Neuron (in vitro differentiated cells): Measurements from ENCODE around the gene ATXN7.

Experiments used
- H2AFZ ChIP-seq: one replicate; pipeline ENCODE4 v1.6.1; 2013; ENCODE audit warnings: low read depth, mild to moderate bottlenecking, inconsistent platforms, low read length, moderate library complexity
- H3K27me3 ChIP-seq: one replicate; pipeline ENCODE4 v1.6.1; 2013; ENCODE audit warnings: low read length; ENCODE audit not compliant: insufficient read depth
- H3K36me3 ChIP-seq: one replicate; pipeline ENCODE4 v1.6.1; 2013; ENCODE audit warnings: low read length; ENCODE audit not compliant: insufficient read depth
- H3K4me1 ChIP-seq: one replicate; pipeline ENCODE4 v1.6.1; 2013; ENCODE audit warnings: low read length; ENCODE audit not compliant: insufficient read depth
- H3K4me3 ChIP-seq: 2 replicates; pipeline ENCODE4 v1.5.1; 2013; ENCODE audit warnings: mild to moderate bottlenecking, low read length, moderate library complexity
- H3K9me3 ChIP-seq: one replicate; pipeline ENCODE4 v1.6.1; 2013; ENCODE audit warnings: low read length

The ATXN7 gene

GRCh38 chr3:63981980-63982379 is 118.3 kb downstream of the ATXN7 start:
- H3K9me3 ChIP-seq, result no peaks in the 10 kb centered on the region
- H3K36me3 ChIP-seq, result peaks cover 45% of the 10 kb centered on the region
- no peak overlapping the region for H3K4me3 ChIP-seq
- peaks cover 4% of the 10 kb centered on the region for H3K4me1 ChIP-seq
- H2AFZ ChIP-seq, result no peak overlapping the region
- H3K27me3 ChIP-seq, result no peaks in the 10 kb centered on the region

GRCh38 chr3:63984391-63984790 is 120.7 kb downstream of the ATXN7 start:
- Histone ChIP-seq H3K4me3 (no peak overlapping the region), H3K4me1 (no peaks in the 10 kb centered on the region), H3K27me3 (no peaks in the 10 kb centered on the region), H3K36me3 (peaks cover 64% of the 10 kb centered on the region), H2AFZ (no peak overlapping the region), H3K9me3 (no peaks in the 10 kb centered on the region)

GRCh38 chr3:63986146-63986545 is 122.5 kb downstream of the ATXN7 start:
- no peak overlapping the region for H2AFZ ChIP-seq
- H3K4me3 ChIP-seq, result no peak overlapping the region
- no peaks in the 10 kb centered on the region for H3K27me3 ChIP-seq
- no peaks in the 10 kb centered on the region for H3K9me3 ChIP-seq
- H3K4me1 ChIP-seq, result no peaks in the 10 kb centered on the region
- peaks cover 69% of the 10 kb centered on the region for H3K36me3 ChIP-seq

GRCh38 chr3:63986831-63987230 is 123.2 kb downstream of the ATXN7 start:
- H3K36me3 ChIP-seq, result peaks cover 67% of the 10 kb centered on the region
- H3K9me3 ChIP-seq, result no peaks in the 10 kb centered on the region
- H3K4me1 ChIP-seq, result no peaks in the 10 kb centered on the region
- no peaks in the 10 kb centered on the region for H3K27me3 ChIP-seq
- H3K4me3 ChIP-seq, result no peak overlapping the region
- no peak overlapping the region for H2AFZ ChIP-seq

GRCh38 chr3:63988943-63989342 is 125.3 kb downstream of the ATXN7 start:
- Histone ChIP-seq H3K4me1 (no peaks in the 10 kb centered on the region), H2AFZ (no peak overlapping the region), H3K4me3 (no peak overlapping the region), H3K9me3 (no peaks in the 10 kb centered on the region), H3K27me3 (no peaks in the 10 kb centered on the region), H3K36me3 (peaks cover 69% of the 10 kb centered on the region)

- H3K36me3 ChIP-seq, result peaks cover 67% of the 10 kb centered on the region
- H3K4me3 ChIP-seq, result no peak overlapping the region
- H3K4me1 ChIP-seq, result no peaks in the 10 kb centered on the region
- no peaks in the 10 kb centered on the region for H3K9me3 ChIP-seq
- no peaks in the 10 kb centered on the region for H3K27me3 ChIP-seq
- no peak overlapping the region for H2AFZ ChIP-seq
Observed at GRCh38 chr3:63990204-63990603, 126.5 kb downstream of the ATXN7 start.

GRCh38 chr3:63990733-63991132 is 127.1 kb downstream of the ATXN7 start:
- Histone ChIP-seq H3K27me3 (no peaks in the 10 kb centered on the region), H3K4me3 (no peak overlapping the region), H2AFZ (no peak overlapping the region), H3K4me1 (no peaks in the 10 kb centered on the region), H3K9me3 (no peaks in the 10 kb centered on the region), H3K36me3 (peaks cover 72% of the 10 kb centered on the region)

- H3K36me3 ChIP-seq, result peaks cover 78% of the 10 kb centered on the region
- no peaks in the 10 kb centered on the region for H3K4me1 ChIP-seq
- H3K27me3 ChIP-seq, result no peaks in the 10 kb centered on the region
- H3K4me3 ChIP-seq, result no peak overlapping the region
- no peak overlapping the region for H2AFZ ChIP-seq
- H3K9me3 ChIP-seq, result no peaks in the 10 kb centered on the region
Observed at GRCh38 chr3:63991666-63992065, 128.0 kb downstream of the ATXN7 start.

GRCh38 chr3:63992516-63993209 is 129.0 kb downstream of the ATXN7 start:
- H3K9me3 ChIP-seq, result no peaks in the 10 kb centered on the region
- no peaks in the 10 kb centered on the region for H3K4me1 ChIP-seq
- no peak overlapping the region for H3K4me3 ChIP-seq
- no peak overlapping the region for H2AFZ ChIP-seq
- peaks cover 78% of the 10 kb centered on the region for H3K36me3 ChIP-seq
- H3K27me3 ChIP-seq, result no peaks in the 10 kb centered on the region

- H3K36me3 ChIP-seq, result peaks cover 74% of the 10 kb centered on the region
- no peak overlapping the region for H3K4me3 ChIP-seq
- no peaks in the 10 kb centered on the region for H3K9me3 ChIP-seq
- no peak overlapping the region for H2AFZ ChIP-seq
- H3K4me1 ChIP-seq, result no peaks in the 10 kb centered on the region
- no peaks in the 10 kb centered on the region for H3K27me3 ChIP-seq
Observed at GRCh38 chr3:63993653-63994079, 130.0 kb downstream of the ATXN7 start.

GRCh38 chr3:63995086-63995485 is 131.4 kb downstream of the ATXN7 start:
- Histone ChIP-seq H3K4me3 (no peak overlapping the region), H3K9me3 (no peaks in the 10 kb centered on the region), H3K4me1 (no peaks in the 10 kb centered on the region), H3K27me3 (no peaks in the 10 kb centered on the region), H2AFZ (no peak overlapping the region), H3K36me3 (peaks cover 72% of the 10 kb centered on the region)

- H3K27me3 ChIP-seq, result no peaks in the 10 kb centered on the region
- H3K36me3 ChIP-seq, result peaks cover 68% of the 10 kb centered on the region
- H3K4me3 ChIP-seq, result no peak overlapping the region
- no peak overlapping the region for H2AFZ ChIP-seq
- no peaks in the 10 kb centered on the region for H3K9me3 ChIP-seq
- no peaks in the 10 kb centered on the region for H3K4me1 ChIP-seq
Observed at GRCh38 chr3:63998852-63999754, 135.4 kb downstream of the ATXN7 start.

- peaks cover 69% of the 10 kb centered on the region for H3K36me3 ChIP-seq
- H3K27me3 ChIP-seq, result no peaks in the 10 kb centered on the region
- H3K4me1 ChIP-seq, result no peaks in the 10 kb centered on the region
- no peak overlapping the region for H2AFZ ChIP-seq
- H3K9me3 ChIP-seq, result no peaks in the 10 kb centered on the region
- no peak overlapping the region for H3K4me3 ChIP-seq
Observed at GRCh38 chr3:64000453-64001055, 136.9 kb downstream of the ATXN7 start.
